Stimulated activated CD8-positive, alpha-beta memory T cell treated with anti-CD3 and anti-CD28 coated beads, Interleukin-15, amount 100 ng/mL, for 4 hours (primary cell): ENCODE results near the gene BICRA.
"Not testable (repeated sequence)": the region's sequence is repeated elsewhere in the genome, so short reads cannot be mapped to it uniquely, and the experiment has no call there.

Source experiments
- DNase-seq, 2 donors: peaks; one replicate each; pipeline ENCODE4 v3.0.0-alpha.2; 2020; ENCODE audit warnings: low read depth in 2 of 2

Gene BICRA

GRCh38 chr19:47608969-47609905 is at the start of gene BICRA:
BICRA (plus strand) TSS chr19:47609134; CDS start chr19:47673575, 64,441 bp downstream.
- DNase-seq, result peak; percentile 51 to 59

GRCh38 chr19:47560999-47561398 is 47.9 kb upstream of the BICRA start:
- DNase-seq, result no peak

GRCh38 chr19:47561440-47562057 is 47.4 kb upstream of the BICRA start:
- DNase-seq, result no peak

- no peak for DNase-seq
These were observed 44.9 kb upstream of the BICRA start for GRCh38 chr19:47564081-47564480.

GRCh38 chr19:47569331-47569730 is 39.6 kb upstream of the BICRA start:
- no peak for DNase-seq

GRCh38 chr19:47572635-47573034 is 36.3 kb upstream of the BICRA start:
- no peak for DNase-seq

GRCh38 chr19:47573071-47574026 is 35.6 kb upstream of the BICRA start, which contains the start of gene ZNF541:
ZNF541 (minus strand) TSS chr19:47573148; CDS start chr19:47555856, 17,292 bp downstream.
- DNase-seq, result peak; percentile 74 to 75

GRCh38 chr19:47580397-47580796 is 28.5 kb upstream of the BICRA start:
- no peak for DNase-seq

GRCh38 chr19:47581605-47582319 is 27.2 kb upstream of the BICRA start:
- DNase-seq, result no peak

GRCh38 chr19:47582320-47582909 is 26.5 kb upstream of the BICRA start:
- no peak for DNase-seq

- DNase-seq, result not testable (repeated sequence)
These were observed 25.8 kb upstream of the BICRA start for GRCh38 chr19:47583161-47583560.

GRCh38 chr19:47587295-47587694 is 21.6 kb upstream of the BICRA start:
- DNase-seq, result no peak

GRCh38 chr19:47589824-47590223 is 19.1 kb upstream of the BICRA start:
- no peak for DNase-seq

GRCh38 chr19:47593860-47594259 is 15.1 kb upstream of the BICRA start:
- DNase-seq, result no peak

GRCh38 chr19:47595944-47596343 is 13.0 kb upstream of the BICRA start:
- DNase-seq, result no peak

GRCh38 chr19:47598407-47599349 is 10.3 kb upstream of the BICRA start:
- no peak for DNase-seq

GRCh38 chr19:47599671-47600245 is 9.2 kb upstream of the BICRA start:
- not testable (repeated sequence) for DNase-seq

- peak; percentile 99 to 100 for DNase-seq
These were observed 8.4 kb upstream of the BICRA start for GRCh38 chr19:47600246-47601179.
